ENCODE results near the gene ACTR2.
"Not testable (repeated sequence)": the region's sequence is repeated elsewhere in the genome, so short reads cannot be mapped to it uniquely, and the experiment has no call there.

DNA sequence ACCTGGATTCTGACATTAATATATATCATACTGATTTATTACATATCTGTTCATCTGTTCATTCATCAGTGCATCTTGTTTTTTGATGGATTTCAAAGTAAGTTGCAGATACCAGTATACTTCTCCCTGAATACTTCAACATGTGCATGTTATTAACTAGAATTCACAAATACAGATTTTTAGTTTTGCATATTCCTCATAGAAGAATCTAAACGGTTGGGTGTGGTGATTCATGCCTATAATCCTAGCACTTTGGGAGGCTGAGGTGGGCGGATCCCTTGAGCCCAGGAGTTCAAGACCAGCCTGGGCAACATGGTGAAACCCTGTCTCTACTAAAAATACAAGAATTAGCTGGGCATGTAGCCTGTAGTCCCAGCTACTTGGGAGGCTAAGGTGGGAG is 16.8 kb downstream of the ACTR2 start:
- TF ChIP-seq, protein P1, sequence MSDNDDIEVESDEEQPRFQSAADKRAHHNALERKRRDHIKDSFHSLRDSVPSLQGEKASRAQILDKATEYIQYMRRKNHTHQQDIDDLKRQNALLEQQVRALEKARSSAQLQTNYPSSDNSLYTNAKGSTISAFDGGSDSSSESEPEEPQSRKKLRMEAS (CRISPR knock-in tag; IDR thresholded peaks at IDR 0.05) = not testable (repeated sequence)
- TF ChIP-seq, protein P2, sequence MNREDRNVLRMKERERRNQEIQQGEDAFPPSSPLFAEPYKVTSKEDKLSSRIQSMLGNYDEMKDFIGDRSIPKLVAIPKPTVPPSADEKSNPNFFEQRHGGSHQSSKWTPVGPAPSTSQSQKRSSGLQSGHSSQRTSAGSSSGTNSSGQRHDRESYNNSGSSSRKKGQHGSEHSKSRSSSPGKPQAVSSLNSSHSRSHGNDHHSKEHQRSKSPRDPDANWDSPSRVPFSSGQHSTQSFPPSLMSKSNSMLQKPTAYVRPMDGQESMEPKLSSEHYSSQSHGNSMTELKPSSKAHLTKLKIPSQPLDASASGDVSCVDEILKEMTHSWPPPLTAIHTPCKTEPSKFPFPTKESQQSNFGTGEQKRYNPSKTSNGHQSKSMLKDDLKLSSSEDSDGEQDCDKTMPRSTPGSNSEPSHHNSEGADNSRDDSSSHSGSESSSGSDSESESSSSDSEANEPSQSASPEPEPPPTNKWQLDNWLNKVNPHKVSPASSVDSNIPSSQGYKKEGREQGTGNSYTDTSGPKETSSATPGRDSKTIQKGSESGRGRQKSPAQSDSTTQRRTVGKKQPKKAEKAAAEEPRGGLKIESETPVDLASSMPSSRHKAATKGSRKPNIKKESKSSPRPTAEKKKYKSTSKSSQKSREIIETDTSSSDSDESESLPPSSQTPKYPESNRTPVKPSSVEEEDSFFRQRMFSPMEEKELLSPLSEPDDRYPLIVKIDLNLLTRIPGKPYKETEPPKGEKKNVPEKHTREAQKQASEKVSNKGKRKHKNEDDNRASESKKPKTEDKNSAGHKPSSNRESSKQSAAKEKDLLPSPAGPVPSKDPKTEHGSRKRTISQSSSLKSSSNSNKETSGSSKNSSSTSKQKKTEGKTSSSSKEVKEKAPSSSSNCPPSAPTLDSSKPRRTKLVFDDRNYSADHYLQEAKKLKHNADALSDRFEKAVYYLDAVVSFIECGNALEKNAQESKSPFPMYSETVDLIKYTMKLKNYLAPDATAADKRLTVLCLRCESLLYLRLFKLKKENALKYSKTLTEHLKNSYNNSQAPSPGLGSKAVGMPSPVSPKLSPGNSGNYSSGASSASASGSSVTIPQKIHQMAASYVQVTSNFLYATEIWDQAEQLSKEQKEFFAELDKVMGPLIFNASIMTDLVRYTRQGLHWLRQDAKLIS (CRISPR knock-in tag; IDR thresholded peaks at IDR 0.05; ENCODE audit: borderline replicate concordance) = not testable (repeated sequence)
- TF ChIP-seq ZNF317 (CRISPR knock-in tag; IDR thresholded peaks at IDR 0.05; ENCODE audit: borderline replicate concordance, low read depth); ETV6 (CRISPR knock-in tag; IDR thresholded peaks at IDR 0.05); CREM (CRISPR knock-in tag; IDR thresholded peaks at IDR 0.05); IRF2 (CRISPR knock-in tag; IDR thresholded peaks at IDR 0.05; ENCODE audit: borderline replicate concordance, low read depth); NR1H2 (CRISPR knock-in tag; IDR thresholded peaks at IDR 0.05); NR3C1 (CRISPR knock-in tag; conservative IDR thresholded peaks at IDR 0.05; ENCODE audit: low read depth); EMX1 (CRISPR knock-in tag; IDR thresholded peaks at IDR 0.05): not testable (repeated sequence)
- TF ChIP-seq, protein P3, sequence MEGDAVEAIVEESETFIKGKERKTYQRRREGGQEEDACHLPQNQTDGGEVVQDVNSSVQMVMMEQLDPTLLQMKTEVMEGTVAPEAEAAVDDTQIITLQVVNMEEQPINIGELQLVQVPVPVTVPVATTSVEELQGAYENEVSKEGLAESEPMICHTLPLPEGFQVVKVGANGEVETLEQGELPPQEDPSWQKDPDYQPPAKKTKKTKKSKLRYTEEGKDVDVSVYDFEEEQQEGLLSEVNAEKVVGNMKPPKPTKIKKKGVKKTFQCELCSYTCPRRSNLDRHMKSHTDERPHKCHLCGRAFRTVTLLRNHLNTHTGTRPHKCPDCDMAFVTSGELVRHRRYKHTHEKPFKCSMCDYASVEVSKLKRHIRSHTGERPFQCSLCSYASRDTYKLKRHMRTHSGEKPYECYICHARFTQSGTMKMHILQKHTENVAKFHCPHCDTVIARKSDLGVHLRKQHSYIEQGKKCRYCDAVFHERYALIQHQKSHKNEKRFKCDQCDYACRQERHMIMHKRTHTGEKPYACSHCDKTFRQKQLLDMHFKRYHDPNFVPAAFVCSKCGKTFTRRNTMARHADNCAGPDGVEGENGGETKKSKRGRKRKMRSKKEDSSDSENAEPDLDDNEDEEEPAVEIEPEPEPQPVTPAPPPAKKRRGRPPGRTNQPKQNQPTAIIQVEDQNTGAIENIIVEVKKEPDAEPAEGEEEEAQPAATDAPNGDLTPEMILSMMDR (IDR thresholded peaks at IDR 0.05) = not testable (repeated sequence)
- TF ChIP-seq, protein P4, sequence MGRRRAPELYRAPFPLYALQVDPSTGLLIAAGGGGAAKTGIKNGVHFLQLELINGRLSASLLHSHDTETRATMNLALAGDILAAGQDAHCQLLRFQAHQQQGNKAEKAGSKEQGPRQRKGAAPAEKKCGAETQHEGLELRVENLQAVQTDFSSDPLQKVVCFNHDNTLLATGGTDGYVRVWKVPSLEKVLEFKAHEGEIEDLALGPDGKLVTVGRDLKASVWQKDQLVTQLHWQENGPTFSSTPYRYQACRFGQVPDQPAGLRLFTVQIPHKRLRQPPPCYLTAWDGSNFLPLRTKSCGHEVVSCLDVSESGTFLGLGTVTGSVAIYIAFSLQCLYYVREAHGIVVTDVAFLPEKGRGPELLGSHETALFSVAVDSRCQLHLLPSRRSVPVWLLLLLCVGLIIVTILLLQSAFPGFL (CRISPR knock-in tag; IDR thresholded peaks at IDR 0.05; ENCODE audit: borderline replicate concordance) = not testable (repeated sequence)
- TF ChIP-seq, protein P5, sequence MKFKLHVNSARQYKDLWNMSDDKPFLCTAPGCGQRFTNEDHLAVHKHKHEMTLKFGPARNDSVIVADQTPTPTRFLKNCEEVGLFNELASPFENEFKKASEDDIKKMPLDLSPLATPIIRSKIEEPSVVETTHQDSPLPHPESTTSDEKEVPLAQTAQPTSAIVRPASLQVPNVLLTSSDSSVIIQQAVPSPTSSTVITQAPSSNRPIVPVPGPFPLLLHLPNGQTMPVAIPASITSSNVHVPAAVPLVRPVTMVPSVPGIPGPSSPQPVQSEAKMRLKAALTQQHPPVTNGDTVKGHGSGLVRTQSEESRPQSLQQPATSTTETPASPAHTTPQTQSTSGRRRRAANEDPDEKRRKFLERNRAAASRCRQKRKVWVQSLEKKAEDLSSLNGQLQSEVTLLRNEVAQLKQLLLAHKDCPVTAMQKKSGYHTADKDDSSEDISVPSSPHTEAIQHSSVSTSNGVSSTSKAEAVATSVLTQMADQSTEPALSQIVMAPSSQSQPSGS (CRISPR knock-in tag; IDR thresholded peaks at IDR 0.05; ENCODE audit: borderline replicate concordance, low read depth) = not testable (repeated sequence)

Measured in WTC11 (cell line).